ENCODE data around the gene PHF2.

- TF ChIP-seq CTCF (IDR thresholded peaks at IDR 0.05), result no peak
- TF ChIP-seq POLR2A (IDR thresholded peaks at IDR 0.05), result no peak
- TF ChIP-seq EP300 (IDR thresholded peaks at IDR 0.05; ENCODE audit: low read depth), result no peak
Measured at GRCh38 chr9:93532141-93532540, 44.2 kb upstream of the PHF2 start.
